ENCODE measurements around the gene CLIC4. TPM values are rescaled to one million over a fixed set of nuclear protein-coding genes. Genes with fewer than 3 reads are reported as not detected.
"Not testable (repeated sequence)": the region's sequence is repeated elsewhere in the genome, so short reads cannot be mapped to it uniquely, and the experiment has no call there.

Gene CLIC4
- polyA plus RNA-seq, 1 experiment = 561 TPM

GRCh38 chr1:24790490-24790889 is 45.2 kb downstream of the CLIC4 start:
- ChIA-PET POLR2A (no interaction called here), CTCF (no interaction called here)
- Histone ChIP-seq H3K27me3 (ENCODE audit: control insufficient read depth, insufficient read depth, low read length) (no peaks in the 10 kb centered on the region), H3K27ac (ENCODE audit: low read depth, low read length) (peak overlapping the region; percentile 39), H3K9me3 (ENCODE audit: control insufficient read depth, insufficient read depth, low read length) (no peaks in the 10 kb centered on the region), H3K4me3 (ENCODE audit: low read depth, low read length) (no peak overlapping the region)
- no peak for DNase-seq (ENCODE audit: low read depth, low spot score)
- TF ChIP-seq, protein P1, sequence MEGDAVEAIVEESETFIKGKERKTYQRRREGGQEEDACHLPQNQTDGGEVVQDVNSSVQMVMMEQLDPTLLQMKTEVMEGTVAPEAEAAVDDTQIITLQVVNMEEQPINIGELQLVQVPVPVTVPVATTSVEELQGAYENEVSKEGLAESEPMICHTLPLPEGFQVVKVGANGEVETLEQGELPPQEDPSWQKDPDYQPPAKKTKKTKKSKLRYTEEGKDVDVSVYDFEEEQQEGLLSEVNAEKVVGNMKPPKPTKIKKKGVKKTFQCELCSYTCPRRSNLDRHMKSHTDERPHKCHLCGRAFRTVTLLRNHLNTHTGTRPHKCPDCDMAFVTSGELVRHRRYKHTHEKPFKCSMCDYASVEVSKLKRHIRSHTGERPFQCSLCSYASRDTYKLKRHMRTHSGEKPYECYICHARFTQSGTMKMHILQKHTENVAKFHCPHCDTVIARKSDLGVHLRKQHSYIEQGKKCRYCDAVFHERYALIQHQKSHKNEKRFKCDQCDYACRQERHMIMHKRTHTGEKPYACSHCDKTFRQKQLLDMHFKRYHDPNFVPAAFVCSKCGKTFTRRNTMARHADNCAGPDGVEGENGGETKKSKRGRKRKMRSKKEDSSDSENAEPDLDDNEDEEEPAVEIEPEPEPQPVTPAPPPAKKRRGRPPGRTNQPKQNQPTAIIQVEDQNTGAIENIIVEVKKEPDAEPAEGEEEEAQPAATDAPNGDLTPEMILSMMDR (IDR thresholded peaks at IDR 0.05; ENCODE audit: low read depth, low read length) = no peak

DNA sequence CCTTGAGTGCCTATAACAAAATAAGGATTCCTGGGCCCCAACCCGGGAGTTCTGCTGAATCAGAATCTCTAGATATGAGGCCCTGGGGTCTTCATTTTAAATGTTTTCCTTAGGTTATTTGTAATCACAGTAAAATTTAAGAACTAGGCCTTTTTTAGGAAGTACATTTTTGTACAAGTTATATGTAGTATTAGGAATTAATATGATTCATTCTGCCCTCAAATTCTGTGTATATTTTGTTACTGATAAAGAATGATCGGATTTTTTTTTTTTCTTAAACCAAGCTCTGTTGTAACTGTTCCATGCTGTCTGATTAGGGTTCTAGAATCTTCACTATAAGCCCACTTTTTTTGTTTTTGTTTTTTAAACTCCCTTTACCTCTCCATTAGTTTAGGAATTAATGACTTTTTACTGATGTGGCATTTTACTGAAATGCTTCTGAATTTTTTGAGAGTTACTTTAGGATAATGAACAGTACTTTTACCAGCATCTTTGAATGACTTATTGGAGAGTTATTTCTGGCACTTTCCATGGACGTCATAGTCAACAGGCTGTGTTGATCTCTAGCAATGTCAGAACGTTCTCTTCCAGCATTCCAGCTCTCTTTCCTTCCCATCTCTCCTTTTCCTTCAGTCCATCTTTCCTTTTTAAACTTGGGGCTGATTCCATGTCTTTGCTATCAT is 48.3 kb downstream of the CLIC4 start:
- no peak overlapping the region for H3K4me3 ChIP-seq (ENCODE audit: low read depth, low read length)
- DNase-seq (ENCODE audit: low read depth, low spot score) = peak; percentile 70
- CTCF ChIA-PET = interaction anchor here (0.7 to 1.2 kb wide), 2 partner anchors 41 to 104 kb away, joined by 3 read pairs; no protein-coding TSS in a partner anchor
- TF ChIP-seq, protein P1 (IDR thresholded peaks at IDR 0.05; ENCODE audit: low read depth, low read length) = no peak
- H3K9me3 ChIP-seq (ENCODE audit: control insufficient read depth, insufficient read depth, low read length) = no peaks in the 10 kb centered on the region
- peak overlapping the region; percentile 89 for H3K27ac ChIP-seq (ENCODE audit: low read depth, low read length)
- no peaks in the 10 kb centered on the region for H3K27me3 ChIP-seq (ENCODE audit: control insufficient read depth, insufficient read depth, low read length)
- POLR2A ChIA-PET = interaction anchor here (0.6 to 1.5 kb wide), 3 partner anchors 12 to 54 kb away, joined by 3 to 9 read pairs (median 5); partner anchors contain the start of gene CLIC4

DNA sequence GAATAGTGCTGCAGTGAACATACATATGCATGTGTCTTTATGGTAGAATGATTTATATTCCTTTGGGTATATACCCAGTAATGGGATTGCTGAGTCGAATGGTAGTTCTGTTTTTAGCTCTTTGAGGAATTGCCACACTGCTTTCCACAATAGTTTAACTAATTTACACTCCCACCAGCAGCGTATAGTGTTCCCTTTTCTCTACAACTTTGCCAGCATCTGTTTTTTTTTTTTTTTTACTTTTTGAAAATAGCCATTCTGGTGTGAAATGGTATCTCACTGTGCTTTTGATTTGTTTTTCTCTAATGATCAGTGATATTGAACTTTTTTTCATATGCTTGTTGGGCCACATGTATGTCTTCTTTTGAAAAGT is 48.9 kb downstream of the CLIC4 start:
- H3K27me3 ChIP-seq (ENCODE audit: control insufficient read depth, insufficient read depth, low read length); H3K9me3 ChIP-seq (ENCODE audit: control insufficient read depth, insufficient read depth, low read length); H3K4me3 ChIP-seq (ENCODE audit: low read depth, low read length); DNase-seq (ENCODE audit: low read depth, low spot score): not testable (repeated sequence)
- ChIA-PET CTCF (interaction anchor here (0.7 to 1.2 kb wide), 2 partner anchors 41 to 105 kb away, joined by 3 read pairs; no protein-coding TSS in a partner anchor), POLR2A (interaction anchor here (0.6 to 1.0 kb wide), 2 partner anchors 11 to 53 kb away, joined by 3 to 5 read pairs; no protein-coding TSS in a partner anchor)
- H3K27ac ChIP-seq (ENCODE audit: low read depth, low read length) = peak overlapping the region; percentile 41

- peaks cover 4% of the 10 kb centered on the region; the same call in 1 of the 2 replicates for H3K9me3 ChIP-seq (ENCODE audit: control insufficient read depth, insufficient read depth, low read length)
- no peak for DNase-seq (ENCODE audit: low read depth, low spot score)
- CTCF ChIA-PET = no interaction called here
- TF ChIP-seq, protein P1 (IDR thresholded peaks at IDR 0.05; ENCODE audit: low read depth, low read length) = no peak
- no peaks in the 10 kb centered on the region for H3K27me3 ChIP-seq (ENCODE audit: control insufficient read depth, insufficient read depth, low read length)
- POLR2A ChIA-PET = interaction anchor here (0.9 kb wide), 1 partner anchor 50 kb away, joined by 3 read pairs; the partner anchor contains the start of gene CLIC4
- no peak overlapping the region for H3K4me3 ChIP-seq (ENCODE audit: low read depth, low read length)
- peak overlapping the region; percentile 52 for H3K27ac ChIP-seq (ENCODE audit: low read depth, low read length)
Measured at GRCh38 chr1:24795236-24795635, 50.0 kb downstream of the CLIC4 start.

- ChIA-PET POLR2A (no interaction called here), CTCF (no interaction called here)
- H3K27ac ChIP-seq (ENCODE audit: low read depth, low read length) = no peak overlapping the region
- no peak overlapping the region for H3K4me3 ChIP-seq (ENCODE audit: low read depth, low read length)
- H3K9me3 ChIP-seq (ENCODE audit: control insufficient read depth, insufficient read depth, low read length) = peaks cover 4% of the 10 kb centered on the region; the same call in 1 of the 2 replicates
- H3K27me3 ChIP-seq (ENCODE audit: control insufficient read depth, insufficient read depth, low read length) = no peaks in the 10 kb centered on the region
- no peak for DNase-seq (ENCODE audit: low read depth, low spot score)
- TF ChIP-seq, protein P1 (IDR thresholded peaks at IDR 0.05; ENCODE audit: low read depth, low read length) = no peak
Measured at GRCh38 chr1:24796524-24796923, 51.3 kb downstream of the CLIC4 start.

- H3K27ac ChIP-seq (ENCODE audit: low read depth, low read length); H3K9me3 ChIP-seq (ENCODE audit: control insufficient read depth, insufficient read depth, low read length); CTCF ChIA-PET; POLR2A ChIA-PET; H3K4me3 ChIP-seq (ENCODE audit: low read depth, low read length); DNase-seq (ENCODE audit: low read depth, low spot score); H3K27me3 ChIP-seq (ENCODE audit: control insufficient read depth, insufficient read depth, low read length): not testable (repeated sequence)
Measured at GRCh38 chr1:24799242-24799641, 54.0 kb downstream of the CLIC4 start.

Data from AG04450 (cell line).